Kidney epithelial cell (primary cell): Measurements from ENCODE around the gene FUNDC1. TPM values are rescaled to one million over a fixed set of nuclear protein-coding genes. Genes with fewer than 3 reads are reported as not detected.

Experiments
- DNase-seq: peaks from one replicate; pipeline ENCODE4 v3.0.0-alpha.2; 2010; ENCODE audit warnings: low read depth
- H3K27me3 ChIP-seq: 2 replicates; pipeline ENCODE4 v1.6.0; 2011; ENCODE audit warnings: low read length; ENCODE audit not compliant: control insufficient read depth, insufficient read depth
- H3K36me3 ChIP-seq: 2 replicates; pipeline ENCODE4 v1.5.1; 2011; ENCODE audit warnings: low read length; ENCODE audit not compliant: control insufficient read depth, insufficient read depth
- H3K4me3 ChIP-seq: 2 replicates; pipeline ENCODE4 v1.5.1; 2011; ENCODE audit warnings: low read depth, mild to moderate bottlenecking, control low read depth, low read length
- total RNA-seq: library from RNA; depleted of rRNA; stranded (reverse); fragments of >200 nt; gene quantifications from 2 replicates; pipeline ENCODE4 v1.2.3, GENCODE V29; 2015
- TF ChIP-seq, protein P1 (sequence below): IDR thresholded peaks from 2 replicates; pipeline ENCODE4 v1.5.1; 2011; ENCODE audit warnings: mild to moderate bottlenecking, moderate library complexity, low read length, control low read depth, inconsistent platforms; ENCODE audit not compliant: insufficient read depth, poor library complexity, severe bottlenecking

Gene FUNDC1
- total RNA-seq, 1 donor from 2014 or later = 13.0 TPM

GRCh38 chrX:44529310-44529709 lies 13.3 kb downstream of the FUNDC1 start:
- TF ChIP-seq, protein P1, sequence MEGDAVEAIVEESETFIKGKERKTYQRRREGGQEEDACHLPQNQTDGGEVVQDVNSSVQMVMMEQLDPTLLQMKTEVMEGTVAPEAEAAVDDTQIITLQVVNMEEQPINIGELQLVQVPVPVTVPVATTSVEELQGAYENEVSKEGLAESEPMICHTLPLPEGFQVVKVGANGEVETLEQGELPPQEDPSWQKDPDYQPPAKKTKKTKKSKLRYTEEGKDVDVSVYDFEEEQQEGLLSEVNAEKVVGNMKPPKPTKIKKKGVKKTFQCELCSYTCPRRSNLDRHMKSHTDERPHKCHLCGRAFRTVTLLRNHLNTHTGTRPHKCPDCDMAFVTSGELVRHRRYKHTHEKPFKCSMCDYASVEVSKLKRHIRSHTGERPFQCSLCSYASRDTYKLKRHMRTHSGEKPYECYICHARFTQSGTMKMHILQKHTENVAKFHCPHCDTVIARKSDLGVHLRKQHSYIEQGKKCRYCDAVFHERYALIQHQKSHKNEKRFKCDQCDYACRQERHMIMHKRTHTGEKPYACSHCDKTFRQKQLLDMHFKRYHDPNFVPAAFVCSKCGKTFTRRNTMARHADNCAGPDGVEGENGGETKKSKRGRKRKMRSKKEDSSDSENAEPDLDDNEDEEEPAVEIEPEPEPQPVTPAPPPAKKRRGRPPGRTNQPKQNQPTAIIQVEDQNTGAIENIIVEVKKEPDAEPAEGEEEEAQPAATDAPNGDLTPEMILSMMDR = no peak
- H3K4me3 ChIP-seq = no peak overlapping the region
- no peaks in the 10 kb centered on the region for H3K27me3 ChIP-seq
- no peaks in the 10 kb centered on the region for H3K36me3 ChIP-seq
- DNase-seq = no peak

DNA sequence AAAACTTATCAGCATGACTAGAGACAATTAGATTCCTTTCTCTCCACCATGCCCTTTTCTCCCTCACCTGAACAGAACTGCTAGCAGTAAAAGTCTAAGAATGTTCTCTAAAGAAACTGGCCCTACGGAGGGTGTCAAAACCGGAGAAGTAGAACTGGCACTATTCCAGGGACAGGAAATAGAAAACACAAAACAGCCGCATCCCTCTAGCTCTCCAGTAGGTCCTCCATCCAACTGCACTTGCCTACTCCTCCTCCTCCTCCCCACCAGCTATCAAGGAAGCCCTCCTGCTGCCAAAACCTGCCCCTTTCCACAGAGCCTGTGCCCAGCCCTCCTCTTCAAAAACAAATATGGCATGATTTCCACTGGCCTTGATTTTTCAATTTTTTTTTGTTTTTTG lies 28.4 kb downstream of the FUNDC1 start:
- Histone ChIP-seq H3K27me3 (no peaks in the 10 kb centered on the region), H3K4me3 (no peak overlapping the region), H3K36me3 (no peaks in the 10 kb centered on the region)
- DNase-seq = no peak
- TF ChIP-seq, protein P1 = no peak

- TF ChIP-seq, protein P1 = no peak
- no peak for DNase-seq
- no peak overlapping the region for H3K4me3 ChIP-seq
- H3K27me3 ChIP-seq = no peaks in the 10 kb centered on the region
- H3K36me3 ChIP-seq = no peaks in the 10 kb centered on the region
Observed at GRCh38 chrX:44507292-44507691, 35.4 kb downstream of the FUNDC1 start.

DNA sequence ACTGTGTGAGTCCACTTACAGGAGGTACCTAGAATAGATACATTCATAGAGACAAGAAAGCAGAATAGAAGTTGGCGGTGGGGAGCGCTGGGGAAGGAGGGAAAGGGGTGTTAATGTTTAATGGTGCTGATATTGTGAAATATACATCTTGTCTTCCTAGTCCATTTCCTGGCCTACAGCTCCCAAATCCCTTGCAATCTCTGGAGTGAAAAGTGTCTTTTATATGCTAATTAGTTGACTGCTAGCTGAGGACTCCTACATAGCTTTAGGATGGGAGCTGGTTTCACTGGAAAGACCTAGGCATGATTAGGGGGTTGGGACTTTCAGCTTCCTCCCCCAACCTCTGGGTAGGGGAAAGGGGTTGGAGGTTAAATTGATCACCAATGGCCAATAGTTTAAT lies 36.0 kb downstream of the FUNDC1 start:
- TF ChIP-seq, protein P1 = no peak
- H3K36me3 ChIP-seq = no peaks in the 10 kb centered on the region
- H3K4me3 ChIP-seq = no peak overlapping the region
- H3K27me3 ChIP-seq = no peaks in the 10 kb centered on the region
- DNase-seq = no peak

GRCh38 chrX:44503560-44503959 lies 39.1 kb downstream of the FUNDC1 start:
- no peaks in the 10 kb centered on the region for H3K27me3 ChIP-seq
- H3K36me3 ChIP-seq = no peaks in the 10 kb centered on the region
- no peak overlapping the region for H3K4me3 ChIP-seq
- TF ChIP-seq, protein P1 = no peak
- DNase-seq = no peak

DNA sequence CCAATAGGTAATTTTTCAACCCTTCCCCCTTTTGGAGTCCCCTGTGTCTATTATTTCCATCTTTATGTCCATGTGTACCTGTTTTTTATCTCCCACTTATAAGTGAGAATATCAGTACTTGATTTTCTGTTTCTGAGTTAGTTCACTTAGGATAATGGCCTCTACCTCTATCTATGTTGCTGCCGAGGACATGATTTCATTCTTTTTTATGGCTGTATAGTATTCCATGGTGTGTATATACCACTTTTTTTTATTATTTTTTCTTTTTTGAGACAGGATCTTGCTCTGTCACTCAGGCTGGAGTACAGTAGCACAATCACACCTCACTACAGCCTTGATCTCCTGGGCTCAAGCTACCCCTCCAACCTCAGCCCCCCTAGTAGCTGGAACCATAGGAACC lies 47.6 kb downstream of the FUNDC1 start:
- no peaks in the 10 kb centered on the region for H3K27me3 ChIP-seq
- DNase-seq = no peak
- no peaks in the 10 kb centered on the region for H3K36me3 ChIP-seq
- no peak overlapping the region for H3K4me3 ChIP-seq
- TF ChIP-seq, protein P1 = no peak
